GM10847 (cell line): Measurements from ENCODE around the gene FRMD1.

Experiments used
- POLR2A ChIP-seq: IDR thresholded peaks from 2 replicates; pipeline ENCODE4 v1.6.1; 2011; ENCODE audit not compliant: insufficient read length; ENCODE audit errors: extremely low read depth

Gene FRMD1

GRCh38 chr6:168102315-168102985, 23.4 kb upstream of the FRMD1 start:
- no peak for TF ChIP-seq POLR2A

- no peak for TF ChIP-seq POLR2A
Observed at GRCh38 chr6:168101590-168102314, 22.7 kb upstream of the FRMD1 start.

GRCh38 chr6:168100803-168101589, 22.0 kb upstream of the FRMD1 start:
- TF ChIP-seq POLR2A, result no peak

- no peak for TF ChIP-seq POLR2A
Observed at GRCh38 chr6:168100011-168100802, 21.2 kb upstream of the FRMD1 start.

- no peak for TF ChIP-seq POLR2A
Observed at GRCh38 chr6:168099201-168100010, 20.4 kb upstream of the FRMD1 start.

- TF ChIP-seq POLR2A, result no peak
Observed at GRCh38 chr6:168098431-168098861, 19.4 kb upstream of the FRMD1 start.

- TF ChIP-seq POLR2A, result no peak
Observed at GRCh38 chr6:168097621-168098430, 18.8 kb upstream of the FRMD1 start.

- no peak for TF ChIP-seq POLR2A
Observed at GRCh38 chr6:168097221-168097620, 18.2 kb upstream of the FRMD1 start.

- no peak for TF ChIP-seq POLR2A
Observed at GRCh38 chr6:168096271-168096764, 17.3 kb upstream of the FRMD1 start.

GRCh38 chr6:168095716-168096250, 16.8 kb upstream of the FRMD1 start:
- no peak for TF ChIP-seq POLR2A

GRCh38 chr6:168095171-168095691, 16.2 kb upstream of the FRMD1 start:
- TF ChIP-seq POLR2A, result no peak

GRCh38 chr6:168093634-168094033, 14.6 kb upstream of the FRMD1 start:
- no peak for TF ChIP-seq POLR2A

GRCh38 chr6:168093071-168093505, 14.1 kb upstream of the FRMD1 start:
- no peak for TF ChIP-seq POLR2A

- TF ChIP-seq POLR2A, result no peak
Observed at GRCh38 chr6:168092541-168092940, 13.5 kb upstream of the FRMD1 start.
